HepG2 (cell line): ENCODE measurements around the gene CIAO3. TPM values are rescaled to one million over a fixed set of nuclear protein-coding genes. Genes with fewer than 3 reads are reported as not detected.
A peak's percentile ranks its signal among the peaks of the same experiment; 100 is the strongest.

ENCODE experiments used
- ATF7-NPFF ChIP-seq: sonication (generic); formaldehyde crosslinking; IDR thresholded peaks from 2 replicates; pipeline ENCODE4 v1.8.1; 2023; ENCODE audit warnings: mild to moderate bottlenecking, low read depth, missing genetic modification reagents, moderate library complexity
- ELF4 ChIP-seq: sonication (generic); formaldehyde crosslinking; IDR thresholded peaks from 2 replicates; pipeline ENCODE4 v1.5.0; 2020; ENCODE audit warnings: missing genetic modification reagents, mild to moderate bottlenecking, moderate library complexity, borderline replicate concordance
- ESRRA ChIP-seq: sonication (generic); formaldehyde crosslinking; IDR thresholded peaks from 2 replicates; pipeline ENCODE4 v1.5.1; 2020; ENCODE audit warnings: mild to moderate bottlenecking, low read depth, missing genetic modification reagents
- IKZF4 ChIP-seq: sonication (generic); formaldehyde crosslinking; IDR thresholded peaks from 2 replicates; pipeline ENCODE4 v1.5.1; 2020; ENCODE audit warnings: borderline replicate concordance, mild to moderate bottlenecking, low read depth, missing genetic modification reagents; ENCODE audit errors: not compliant biosample characterization
- KLF6 ChIP-seq: IDR thresholded peaks from 2 replicates; pipeline ENCODE4 v1.8.0; 2016; ENCODE audit warnings: missing biosample characterization, missing genetic modification reagents
- MAZ ChIP-seq, 2 experiments: sonication (generic) in 1 of 2; formaldehyde crosslinking in 1 of 2; IDR thresholded peaks; 2 replicates each; pipeline versions ENCODE4 v1.5.0 to v1.6.1; 2012 to 2020; ENCODE audit warnings: low read depth in 2 of 2, mild to moderate bottlenecking in 2 of 2, borderline replicate concordance in 1 of 2, improper control_type of control experiment in 1 of 2, low read length in 1 of 2, missing genetic modification reagents in 1 of 2, moderate library complexity in 1 of 2
- MTA1 ChIP-seq: sonication (generic); formaldehyde crosslinking; IDR thresholded peaks from 2 replicates; pipeline ENCODE4 v1.4.0; 2020; ENCODE audit warnings: missing genetic modification reagents, mild to moderate bottlenecking, borderline replicate concordance
- NFE2L1 ChIP-seq: sonication (generic); formaldehyde crosslinking; IDR thresholded peaks from 2 replicates; pipeline ENCODE4 v1.4.0; 2020; ENCODE audit warnings: missing genetic modification reagents, mild to moderate bottlenecking, borderline replicate concordance
- PLRG1 ChIP-seq: fragments of 450-650 bp; conservative IDR thresholded peaks from 2 replicates; pipeline ENCODE4 v1.6.1; 2016
- RAD21 ChIP-seq: fragments of 450-650 bp; formaldehyde crosslinking; IDR thresholded peaks from 2 replicates; pipeline ENCODE4 v1.5.0; 2020; ENCODE audit warnings: mild to moderate bottlenecking
- RBFOX2 ChIP-seq: fragments of 200-400 bp; formaldehyde crosslinking; IDR thresholded peaks from 2 replicates; pipeline ENCODE4 v1.6.1; 2017; ENCODE audit warnings: low read depth, mild to moderate bottlenecking, low read length
- SMAD9 ChIP-seq: sonication (generic); formaldehyde crosslinking; IDR thresholded peaks from 2 replicates; pipeline ENCODE4 v1.5.1; 2020; ENCODE audit warnings: mild to moderate bottlenecking, missing genetic modification reagents
- ZHX1 ChIP-seq: sonication (generic); formaldehyde crosslinking; IDR thresholded peaks from 2 replicates; pipeline ENCODE4 v1.8.1; 2022; ENCODE audit warnings: low read depth, mild to moderate bottlenecking, missing genetic modification reagents
- ZHX2 ChIP-seq, 2 experiments: sonication (generic) in 1 of 2; formaldehyde crosslinking in 1 of 2; IDR thresholded peaks; 2 replicates each; pipeline versions ENCODE4 v1.6.1 to v1.9.0; 2014 to 2022; ENCODE audit warnings: antibody characterized with exemption in 1 of 2, borderline replicate concordance in 1 of 2, inconsistent platforms in 1 of 2, low read depth in 1 of 2, missing genetic modification reagents in 1 of 2
- ZNF12 ChIP-seq: sonication (generic); formaldehyde crosslinking; IDR thresholded peaks from 2 replicates; pipeline ENCODE4 v1.5.0; 2020; ENCODE audit warnings: missing genetic modification reagents
- ZNF275 ChIP-seq: sonication (generic); formaldehyde crosslinking; IDR thresholded peaks from 2 replicates; pipeline ENCODE4 v1.8.0; 2022; ENCODE audit warnings: missing genetic modification reagents, mild to moderate bottlenecking, inconsistent platforms, borderline replicate concordance
- ZNF337 ChIP-seq: sonication (generic); formaldehyde crosslinking; IDR thresholded peaks from 2 replicates; pipeline ENCODE4 v1.5.1; 2020; ENCODE audit warnings: missing genetic modification reagents, low read depth, mild to moderate bottlenecking, borderline replicate concordance
- ZNF747 ChIP-seq: sonication (generic); formaldehyde crosslinking; IDR thresholded peaks from 2 replicates; pipeline ENCODE4 v1.8.1; 2023; ENCODE audit warnings: missing genetic modification reagents, mild to moderate bottlenecking, borderline replicate concordance
- ZNF761 ChIP-seq: sonication (generic); formaldehyde crosslinking; conservative IDR thresholded peaks from 2 replicates; pipeline ENCODE4 v1.4.0; 2020; ENCODE audit warnings: mild to moderate bottlenecking, missing genetic modification reagents
- ZNF891 ChIP-seq: sonication (generic); formaldehyde crosslinking; IDR thresholded peaks from 2 replicates; pipeline ENCODE4 v1.5.0; 2020; ENCODE audit warnings: mild to moderate bottlenecking, missing genetic modification reagents
- polyA plus RNA-seq, 8 experiments: library from polyadenylated mRNA; depleted of rRNA in 3 of 8; stranded (reverse) in 7 of 8; unstranded in 1 of 8; fragments of >200 nt; fragmentation: Illumina TruSeq in 4 of 8; extraction: Trizol in 4 of 8; gene quantifications; 2 replicates each; pipeline versions ENCODE4 v1.2.1 to v1.2.3, GENCODE V29; 2011 to 2016; ENCODE audit warnings: low read depth in 4 of 8, missing spikeins in 1 of 8, mixed read lengths in 1 of 8; ENCODE audit not compliant: insufficient read depth in 1 of 8
- total RNA-seq, 5 experiments: library from RNA; depleted of rRNA; stranded (reverse); fragments of >200 nt; fragmentation: Illumina TruSeq; extraction: Trizol; gene quantifications; 2 replicates each; pipeline ENCODE4 v1.2.3, GENCODE V29; 2016; ENCODE audit warnings: low read depth in 1 of 5

CIAO3 gene
- total and polyA plus RNA-seq, 2 of the 13 experiments (the other 11 are each of a cell fraction or from before 2014, with no cell fraction given), result 21.7 to 25.0 TPM

- TF ChIP-seq ATF7-NPFF, result 0 out of 2 replicates have a peak, but pooled peaks have one; percentile 4
- TF ChIP-seq SMAD9 (CRISPR knock-in tag), result no peak
- peak; percentile 49; the same call in 1 of the 2 replicates for TF ChIP-seq RBFOX2
- TF ChIP-seq ZHX1 (CRISPR knock-in tag), result no peak
- TF ChIP-seq ZNF761 (CRISPR knock-in tag), result 0 out of 2 replicates have a peak, but pooled peaks have one; percentile 9
- no peak for TF ChIP-seq ESRRA (CRISPR knock-in tag)
- TF ChIP-seq ZNF275 (CRISPR knock-in tag), result no peak
- TF ChIP-seq KLF6 (CRISPR knock-in tag), result no peak
- no peak for TF ChIP-seq ZNF747 (CRISPR knock-in tag)
- no peak for TF ChIP-seq MAZ (IDR thresholded peaks at IDR 0.05; ENCODE audit: borderline replicate concordance, low read depth, low read length)
- TF ChIP-seq MAZ (CRISPR knock-in tag; IDR thresholded peaks at IDR 0.05; ENCODE audit: low read depth), result peak; percentile 60; the same call in 1 of the 2 replicates
- TF ChIP-seq ZHX2 (IDR thresholded peaks at IDR 0.05; ENCODE audit: low read depth), result no peak
- TF ChIP-seq ZHX2 (CRISPR knock-in tag; IDR thresholded peaks at IDR 0.05; ENCODE audit: borderline replicate concordance), result no peak
- TF ChIP-seq IKZF4 (CRISPR knock-in tag), result no peak
- TF ChIP-seq RAD21 (CRISPR knock-in tag), result peak; percentile 53; the same call in 1 of the 2 replicates
- TF ChIP-seq NFE2L1, result no peak
- no peak for TF ChIP-seq ELF4 (CRISPR knock-in tag)
- TF ChIP-seq ZNF12 (CRISPR knock-in tag), result no peak
- TF ChIP-seq ZNF337 (CRISPR knock-in tag), result no peak
- TF ChIP-seq PLRG1, result no peak
- TF ChIP-seq ZNF891 (CRISPR knock-in tag), result no peak
- TF ChIP-seq MTA1 (CRISPR knock-in tag), result no peak
These were observed 47.2 kb upstream of the CIAO3 start, which contains the start of gene RPUSD1 (continued) for GRCh38 chr16:787978-788398.
